ENCODE results near the gene ETV4. TPM values are rescaled to one million over a fixed set of nuclear protein-coding genes. Genes with fewer than 3 reads are reported as not detected.

The ETV4 gene
- 64.7 and 70.3 TPM in 2 replicates for total RNA-seq

GRCh38 chr17:43546319-43547188 is at the start of gene ETV4:
ETV4 (minus strand) TSS chr17:43546340; CDS start chr17:43545617, 723 bp downstream.

GRCh38 chr17:43483674-43484551 is 62.2 kb downstream of the ETV4 start, which contains the start of gene DHX8:
DHX8 (plus strand) TSS chr17:43483975; CDS start chr17:43484038, 63 bp downstream.

Other genes with a start within 250 kb of the ETV4 start
- gene ARL4D, start 147.3 kb downstream of the ETV4 start, total RNA-seq = 28.1 and 34.0 TPM in 2 replicates
- 25.8 and 26.2 TPM in 2 replicates for gene DHX8, start 62.4 kb downstream of the ETV4 start, total RNA-seq
- gene MEOX1, start 115.6 kb upstream of the ETV4 start, total RNA-seq = not detected in 2 replicates
- gene SOST, start 212.5 kb upstream of the ETV4 start, total RNA-seq = 0.15 TPM in 1 of 2 replicates, not detected in the other
- 16.6 and 23.8 TPM in 2 replicates for gene DUSP3, start 232.6 kb upstream of the ETV4 start, total RNA-seq
- not detected in 2 replicates for gene CFAP97D1, start 234.1 kb upstream of the ETV4 start, total RNA-seq